ENCODE measurements around the gene DIPK1A.

Gene DIPK1A

GRCh38 chr1:92951141-92951582, 10.1 kb downstream of the DIPK1A start:
- H4K20me1 ChIP-seq (ENCODE audit: insufficient read depth, low read length): no peaks in the 10 kb centered on the region
- peak overlapping the region; percentile 6; the same call in 1 of the 2 replicates for H3K4me3 ChIP-seq (ENCODE audit: low read length)
- H3K9me2 ChIP-seq (replicated peaks; ENCODE audit: insufficient read depth, low read length): no peaks in the 10 kb centered on the region
- no peaks in the 10 kb centered on the region for H3K36me3 ChIP-seq (replicated peaks; ENCODE audit: insufficient read depth, low read length)
- H3K27ac ChIP-seq (ENCODE audit: low read length): peak overlapping the region; percentile 83; the same call in 1 of the 2 replicates
- TF ChIP-seq CTCF (IDR thresholded peaks at IDR 0.05; ENCODE audit: low read length): peak; percentile 24
- TF ChIP-seq EZH2phosphoT487 (IDR thresholded peaks at IDR 0.05; ENCODE audit: low read length): no peak
- H2AFZ ChIP-seq (ENCODE audit: low read length): no peak overlapping the region
- H3F3A ChIP-seq (ENCODE audit: insufficient read depth, low read length): peaks cover 24% of the 10 kb centered on the region
- H3K27me3 ChIP-seq (replicated peaks; ENCODE audit: insufficient read depth, low read length): no peaks in the 10 kb centered on the region
- H3K79me2 ChIP-seq (ENCODE audit: low read length): peaks cover 82% of the 10 kb centered on the region
- H3K4me2 ChIP-seq (ENCODE audit: low read depth, low read length): peak overlapping the region; percentile 79
- no peaks in the 10 kb centered on the region for H3K9me3 ChIP-seq (replicated peaks; ENCODE audit: insufficient read depth, low read length)
- H3K9ac ChIP-seq (ENCODE audit: low read length): peak overlapping the region; percentile 17; the same call in 1 of the 2 replicates
- peaks cover 39% of the 10 kb centered on the region for H3K4me1 ChIP-seq (ENCODE audit: low read length)
- peak; percentile 58 for DNase-seq

- H3K9me3 ChIP-seq (replicated peaks; ENCODE audit: insufficient read depth, low read length): no peaks in the 10 kb centered on the region
- peak overlapping the region; percentile 79 for H3K4me2 ChIP-seq (ENCODE audit: low read depth, low read length)
- H3K27me3 ChIP-seq (replicated peaks; ENCODE audit: insufficient read depth, low read length): no peaks in the 10 kb centered on the region
- H3F3A ChIP-seq (ENCODE audit: insufficient read depth, low read length): peaks cover 22% of the 10 kb centered on the region
- DNase-seq: no peak
- H3K4me1 ChIP-seq (ENCODE audit: low read length): peaks cover 34% of the 10 kb centered on the region
- no peak overlapping the region for H3K4me3 ChIP-seq (ENCODE audit: low read length)
- TF ChIP-seq EZH2phosphoT487 (IDR thresholded peaks at IDR 0.05; ENCODE audit: low read length) (no peak), CTCF (IDR thresholded peaks at IDR 0.05; ENCODE audit: low read length) (no peak), EZH2 (optimal IDR thresholded peaks at IDR 0.05; ENCODE audit: low read depth, low read length) (no peak)
- H3K27ac ChIP-seq (ENCODE audit: low read length): peak overlapping the region; percentile 83; the same call in 1 of the 2 replicates
- no peak overlapping the region for H2AFZ ChIP-seq (ENCODE audit: low read length)
- no peaks in the 10 kb centered on the region for H3K36me3 ChIP-seq (replicated peaks; ENCODE audit: insufficient read depth, low read length)
- no peaks in the 10 kb centered on the region for H4K20me1 ChIP-seq (ENCODE audit: insufficient read depth, low read length)
- H3K9ac ChIP-seq (ENCODE audit: low read length): no peak overlapping the region
- no peaks in the 10 kb centered on the region for H3K9me2 ChIP-seq (replicated peaks; ENCODE audit: insufficient read depth, low read length)
- H3K79me2 ChIP-seq (ENCODE audit: low read length): peaks cover 82% of the 10 kb centered on the region
These were observed 11.1 kb downstream of the DIPK1A start for GRCh38 chr1:92949937-92950817.

GRCh38 chr1:92948071-92948470, 13.2 kb downstream of the DIPK1A start:
- Histone ChIP-seq H3K27me3 (replicated peaks; ENCODE audit: insufficient read depth, low read length) (no peaks in the 10 kb centered on the region), H3K4me1 (ENCODE audit: low read length) (peaks cover 37% of the 10 kb centered on the region), H3K4me2 (ENCODE audit: low read depth, low read length) (peak overlapping the region; percentile 63), H3K9me2 (replicated peaks; ENCODE audit: insufficient read depth, low read length) (no peaks in the 10 kb centered on the region), H3K9me3 (replicated peaks; ENCODE audit: insufficient read depth, low read length) (no peaks in the 10 kb centered on the region), H3K36me3 (replicated peaks; ENCODE audit: insufficient read depth, low read length) (no peaks in the 10 kb centered on the region), H3K4me3 (ENCODE audit: low read length) (no peak overlapping the region; the same call in 1 of the 2 replicates), H3K9ac (ENCODE audit: low read length) (no peak overlapping the region; the same call in 1 of the 2 replicates), H3F3A (ENCODE audit: insufficient read depth, low read length) (peaks cover 26% of the 10 kb centered on the region; the same call in 1 of the 2 replicates), H3K27ac (ENCODE audit: low read length) (peak overlapping the region; percentile 49; the same call in 1 of the 2 replicates), H4K20me1 (ENCODE audit: insufficient read depth, low read length) (no peaks in the 10 kb centered on the region), H2AFZ (ENCODE audit: low read length) (no peak overlapping the region), H3K79me2 (ENCODE audit: low read length) (peaks cover 88% of the 10 kb centered on the region)
- no peak for DNase-seq
- TF ChIP-seq EZH2 (optimal IDR thresholded peaks at IDR 0.05; ENCODE audit: low read depth, low read length) (no peak), EZH2phosphoT487 (IDR thresholded peaks at IDR 0.05; ENCODE audit: low read length) (no peak), CTCF (IDR thresholded peaks at IDR 0.05; ENCODE audit: low read length) (no peak)
